Measurements from ENCODE around the gene TFEC.

DNA sequence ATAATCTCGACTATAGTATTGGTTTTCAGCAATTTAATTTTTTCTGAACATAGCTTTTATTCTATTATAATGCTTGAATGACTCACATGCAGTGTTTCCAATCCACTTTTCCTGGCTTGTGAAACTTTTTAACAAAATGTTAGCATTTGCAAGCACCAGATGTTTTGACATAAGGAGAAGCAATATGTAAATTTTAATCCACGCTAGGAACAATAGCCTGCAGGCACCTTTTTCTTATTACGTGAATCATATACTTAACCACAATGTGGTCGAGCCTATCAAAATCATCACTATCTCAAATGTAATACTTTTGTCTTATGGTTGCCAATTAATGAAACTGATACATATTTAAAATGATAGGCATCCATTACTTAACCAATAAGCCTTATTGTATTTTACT is 97.1 kb downstream of the TFEC start:
- TF ChIP-seq, protein P1, sequence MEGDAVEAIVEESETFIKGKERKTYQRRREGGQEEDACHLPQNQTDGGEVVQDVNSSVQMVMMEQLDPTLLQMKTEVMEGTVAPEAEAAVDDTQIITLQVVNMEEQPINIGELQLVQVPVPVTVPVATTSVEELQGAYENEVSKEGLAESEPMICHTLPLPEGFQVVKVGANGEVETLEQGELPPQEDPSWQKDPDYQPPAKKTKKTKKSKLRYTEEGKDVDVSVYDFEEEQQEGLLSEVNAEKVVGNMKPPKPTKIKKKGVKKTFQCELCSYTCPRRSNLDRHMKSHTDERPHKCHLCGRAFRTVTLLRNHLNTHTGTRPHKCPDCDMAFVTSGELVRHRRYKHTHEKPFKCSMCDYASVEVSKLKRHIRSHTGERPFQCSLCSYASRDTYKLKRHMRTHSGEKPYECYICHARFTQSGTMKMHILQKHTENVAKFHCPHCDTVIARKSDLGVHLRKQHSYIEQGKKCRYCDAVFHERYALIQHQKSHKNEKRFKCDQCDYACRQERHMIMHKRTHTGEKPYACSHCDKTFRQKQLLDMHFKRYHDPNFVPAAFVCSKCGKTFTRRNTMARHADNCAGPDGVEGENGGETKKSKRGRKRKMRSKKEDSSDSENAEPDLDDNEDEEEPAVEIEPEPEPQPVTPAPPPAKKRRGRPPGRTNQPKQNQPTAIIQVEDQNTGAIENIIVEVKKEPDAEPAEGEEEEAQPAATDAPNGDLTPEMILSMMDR (IDR thresholded peaks at IDR 0.05; ENCODE audit: low read depth, low read length, poor library complexity, severe bottlenecking) = no peak
- TF ChIP-seq EZH2phosphoT487 (IDR thresholded peaks at IDR 0.05; ENCODE audit: borderline replicate concordance, low read length) = no peak
